SK-N-DZ (cell line): ENCODE data around the gene ELFN2.
"Not testable (repeated sequence)": the region's sequence is repeated elsewhere in the genome, so short reads cannot be mapped to it uniquely, and the experiment has no call there.

Source experiments
- DNase-seq: peaks from one replicate; pipeline ENCODE4 v3.0.0-alpha.2; 2015; ENCODE audit warnings: low spot score

ELFN2 gene

DNA sequence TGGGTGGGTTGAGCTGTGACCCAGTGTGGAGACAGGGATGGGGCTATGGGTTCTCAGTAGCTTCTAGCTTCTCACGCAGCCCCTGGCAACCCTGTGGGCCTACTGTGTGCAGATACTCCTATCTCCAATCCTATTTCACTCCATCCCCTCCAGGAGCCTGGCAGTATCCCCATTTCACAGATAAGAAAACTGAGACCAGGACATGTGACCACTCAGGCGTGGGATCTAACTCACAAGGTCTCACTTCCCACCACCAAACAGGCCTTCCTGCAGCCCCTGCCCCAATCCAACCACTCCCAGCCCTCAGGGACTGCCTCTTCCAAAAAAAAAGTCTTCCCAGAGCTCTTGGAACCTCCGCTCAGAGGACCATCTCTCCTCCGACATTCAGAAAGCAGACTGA is 15.6 kb downstream of the ELFN2 start:
- DNase-seq: no peak

DNA sequence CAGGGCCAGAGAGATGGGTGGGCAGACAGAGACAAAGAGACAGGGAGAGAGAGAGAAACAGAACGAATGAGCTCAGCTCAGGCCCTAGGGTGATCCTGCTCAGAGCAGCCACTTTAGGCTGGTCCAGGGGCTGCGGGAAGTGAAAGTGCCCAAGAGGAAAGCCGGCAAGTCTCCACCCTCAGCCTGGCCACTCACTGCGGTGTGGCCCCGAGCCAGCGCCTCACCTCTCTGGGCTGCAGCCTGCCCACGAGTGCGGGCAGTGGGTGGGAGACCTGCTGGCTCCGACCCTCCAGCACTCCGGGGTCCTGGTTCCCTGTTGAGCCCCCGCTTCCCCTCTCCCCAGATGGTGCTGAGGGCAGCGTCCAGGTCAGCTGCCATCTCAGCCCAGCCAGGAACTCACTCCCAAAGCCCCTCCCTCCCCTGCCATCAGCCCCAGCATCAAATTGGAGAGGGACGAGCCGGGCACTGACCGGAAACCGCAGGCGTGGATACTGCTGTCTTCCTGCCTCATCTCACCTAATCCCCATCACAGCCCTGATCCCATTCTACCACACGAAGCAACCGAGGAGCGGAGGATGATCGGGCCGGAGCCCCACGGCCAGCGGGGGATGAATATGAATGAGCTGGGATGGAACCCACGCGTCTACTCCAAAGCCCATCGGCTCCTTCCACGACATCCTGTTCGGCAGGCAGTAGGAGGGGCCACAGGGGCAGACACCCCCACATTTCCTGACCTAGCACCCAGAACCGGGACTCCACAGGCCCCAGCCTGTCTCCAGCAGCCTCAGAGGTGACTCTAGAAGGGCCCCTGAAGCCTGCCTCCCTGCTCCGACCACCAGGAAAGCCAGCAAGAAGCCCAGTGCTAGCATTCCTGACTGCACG is 16.9 kb downstream of the ELFN2 start:
- DNase-seq: no peak

DNA sequence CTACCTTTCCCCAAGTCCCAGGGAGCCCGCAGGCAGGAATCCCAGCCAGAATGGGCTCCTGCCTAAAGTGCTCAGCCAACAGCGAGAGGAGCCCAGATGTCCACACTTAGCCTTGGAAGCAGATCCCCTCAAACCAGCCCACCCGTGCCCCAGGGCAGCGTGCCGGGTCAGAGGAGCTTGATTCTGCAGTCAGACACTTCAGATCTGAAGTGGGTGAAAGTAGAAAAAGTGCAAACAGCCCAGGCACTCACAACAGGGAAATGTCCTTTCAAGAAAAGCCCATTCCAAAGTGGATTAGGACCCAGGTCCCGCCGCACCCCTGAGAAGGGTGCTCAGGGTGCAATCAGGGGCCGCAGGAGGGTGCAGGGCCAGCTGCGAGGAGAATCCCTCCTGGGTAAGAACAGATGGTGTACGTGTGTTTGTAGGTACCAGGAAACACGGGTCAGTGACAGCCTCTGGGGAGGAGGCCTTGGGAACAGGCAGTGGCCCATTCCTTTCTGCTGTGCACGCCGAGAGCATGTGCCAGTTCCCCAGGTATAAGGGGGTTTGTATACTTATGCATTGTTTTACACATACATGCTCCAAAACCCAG is 17.7 kb downstream of the ELFN2 start:
- no peak for DNase-seq

DNA sequence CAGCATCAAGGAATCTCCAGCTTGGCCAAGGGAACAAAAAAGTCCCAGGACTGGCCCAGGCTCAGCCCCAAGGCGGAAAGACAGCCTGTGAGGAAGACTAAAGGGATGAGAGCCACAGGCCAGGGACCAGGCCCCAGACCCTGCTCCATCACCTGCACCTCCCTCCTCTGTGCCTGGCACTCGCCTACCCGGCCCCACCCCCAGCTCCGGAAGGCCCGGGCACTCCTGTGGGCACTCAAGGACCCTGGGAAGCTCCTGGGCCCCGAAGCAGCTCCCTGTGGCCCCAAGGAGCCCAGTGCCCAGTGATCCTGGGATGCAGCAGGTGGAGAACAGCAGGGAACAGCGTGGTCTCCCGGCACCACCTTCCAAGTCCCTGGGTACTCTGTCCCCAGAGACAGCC is 18.2 kb downstream of the ELFN2 start:
- no peak for DNase-seq

DNA sequence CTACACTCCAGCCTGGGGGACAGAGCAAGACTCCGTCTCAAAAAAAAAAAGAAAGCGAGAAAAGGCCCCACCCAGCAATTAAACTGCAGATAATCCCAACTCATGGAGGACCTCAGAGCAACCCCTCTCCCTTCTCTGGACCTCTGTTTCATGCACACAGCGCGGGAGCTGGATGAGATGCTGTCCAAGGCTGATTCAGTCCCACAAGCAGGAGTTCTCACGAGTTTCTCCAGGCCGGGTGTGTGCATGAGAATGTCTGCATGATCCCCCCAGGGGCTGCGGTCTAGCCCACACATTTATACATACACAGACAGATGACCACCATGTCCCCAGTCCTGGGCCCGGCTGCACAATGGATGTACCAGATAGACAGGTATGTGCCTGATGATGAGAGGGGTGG is 19.4 kb downstream of the ELFN2 start:
- no peak for DNase-seq

DNA sequence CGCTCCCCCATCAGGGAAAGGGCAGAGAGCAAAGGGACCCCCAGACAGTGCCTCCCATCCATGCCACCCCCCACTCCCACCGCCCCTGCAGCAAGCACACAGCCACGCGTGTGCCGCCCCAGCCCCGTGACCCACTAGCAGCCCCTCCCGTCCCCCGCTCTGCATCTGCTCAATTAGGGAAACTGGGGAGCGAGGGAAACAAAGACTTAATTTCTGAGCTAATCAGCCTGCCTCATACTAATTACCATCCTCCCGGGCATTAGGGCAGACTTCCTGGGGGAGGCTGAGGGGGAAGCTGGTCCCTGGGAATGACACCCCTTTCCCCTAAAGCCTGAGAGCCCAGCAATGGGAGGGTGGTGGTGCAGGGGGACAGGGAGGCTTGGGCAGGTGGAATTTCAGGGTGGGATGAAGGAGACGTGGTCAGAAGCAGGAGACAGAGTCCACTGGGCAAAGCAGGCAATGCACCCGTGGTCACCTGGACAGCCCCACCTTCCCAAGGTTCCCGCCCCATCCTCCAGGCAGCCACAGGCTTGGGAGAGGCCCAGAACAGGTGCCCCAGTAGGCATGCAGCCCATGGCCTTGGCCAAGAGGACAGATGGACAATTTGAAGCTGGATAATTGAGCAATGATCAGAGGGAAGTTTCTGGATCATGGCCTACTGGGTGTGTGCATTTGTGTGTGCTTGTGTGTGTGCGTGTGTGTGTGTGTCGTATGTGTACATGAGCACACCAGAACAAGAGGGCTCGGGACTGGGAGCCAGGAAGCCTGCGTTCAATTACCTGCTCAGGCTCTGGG is 20.6 kb downstream of the ELFN2 start:
- no peak for DNase-seq

DNA sequence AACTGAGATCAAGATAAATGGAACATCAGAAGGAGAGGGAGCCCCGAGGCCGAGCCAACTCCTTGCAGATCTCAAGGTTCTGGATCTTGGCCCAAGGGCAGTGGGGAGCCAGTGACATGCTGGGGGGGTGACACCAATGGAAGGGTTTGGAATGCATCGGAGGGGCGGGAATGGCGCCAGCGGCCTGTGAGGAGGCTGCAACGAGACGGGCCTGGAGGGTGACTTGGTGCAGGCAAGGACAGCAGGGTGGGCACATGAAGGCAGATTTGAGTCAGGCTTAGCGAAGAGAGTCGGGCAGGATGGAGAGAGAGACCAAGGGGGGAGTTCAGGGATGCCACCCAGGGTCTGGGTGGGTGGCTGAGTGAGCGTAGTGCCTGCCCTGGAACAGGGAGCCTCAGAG is 23.2 kb downstream of the ELFN2 start:
- no peak for DNase-seq

DNA sequence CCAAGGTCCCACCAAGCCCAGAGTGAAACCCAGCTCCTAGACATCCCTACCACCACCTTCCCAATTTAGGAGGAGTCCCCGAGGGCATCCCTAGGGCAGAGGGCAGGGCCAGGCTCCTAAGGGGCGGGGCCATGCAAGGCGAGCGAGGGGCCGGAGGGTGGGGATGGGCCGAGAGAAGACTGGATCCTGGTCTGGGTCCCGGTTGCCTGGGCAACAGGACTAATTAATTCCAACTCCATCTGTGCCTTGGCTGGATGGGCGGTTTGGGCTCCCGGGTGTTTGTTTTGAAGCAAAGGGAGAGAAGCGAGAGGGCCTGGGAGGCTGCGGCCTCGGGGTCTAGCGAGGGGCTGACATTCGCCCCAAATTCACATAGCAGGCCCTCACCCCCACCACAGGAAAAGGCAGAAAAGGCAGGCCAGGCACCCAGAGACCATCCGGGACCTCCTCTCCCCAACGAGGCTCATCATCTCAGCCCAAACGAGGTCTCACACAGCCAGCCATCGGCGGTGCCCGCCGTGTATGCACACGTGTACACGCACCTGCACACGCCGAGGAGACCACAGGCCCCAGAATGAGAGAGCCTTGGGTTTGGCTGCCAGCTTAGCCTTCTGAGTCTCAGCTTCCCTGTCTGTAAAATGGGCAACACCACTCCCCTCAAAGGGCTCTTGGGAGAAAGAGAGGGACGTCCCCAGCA is 23.9 kb downstream of the ELFN2 start:
- DNase-seq: peak; percentile 17

DNA sequence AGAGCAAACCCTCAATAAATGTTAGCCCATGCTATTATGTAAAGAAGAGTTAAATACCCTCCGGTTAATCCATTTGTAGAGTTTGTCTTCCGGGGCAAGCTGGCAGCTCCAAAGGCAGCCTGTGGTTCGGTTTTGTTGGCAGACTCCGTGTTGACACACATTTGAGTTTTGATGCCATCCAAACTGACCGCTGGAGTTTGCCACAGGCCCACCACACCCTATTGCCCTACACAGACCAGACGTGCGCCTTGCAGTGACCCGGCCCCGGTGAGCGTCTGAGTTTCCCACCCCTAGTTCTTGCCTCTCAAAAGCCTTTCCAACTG is 25.1 kb downstream of the ELFN2 start:
- no peak for DNase-seq

DNA sequence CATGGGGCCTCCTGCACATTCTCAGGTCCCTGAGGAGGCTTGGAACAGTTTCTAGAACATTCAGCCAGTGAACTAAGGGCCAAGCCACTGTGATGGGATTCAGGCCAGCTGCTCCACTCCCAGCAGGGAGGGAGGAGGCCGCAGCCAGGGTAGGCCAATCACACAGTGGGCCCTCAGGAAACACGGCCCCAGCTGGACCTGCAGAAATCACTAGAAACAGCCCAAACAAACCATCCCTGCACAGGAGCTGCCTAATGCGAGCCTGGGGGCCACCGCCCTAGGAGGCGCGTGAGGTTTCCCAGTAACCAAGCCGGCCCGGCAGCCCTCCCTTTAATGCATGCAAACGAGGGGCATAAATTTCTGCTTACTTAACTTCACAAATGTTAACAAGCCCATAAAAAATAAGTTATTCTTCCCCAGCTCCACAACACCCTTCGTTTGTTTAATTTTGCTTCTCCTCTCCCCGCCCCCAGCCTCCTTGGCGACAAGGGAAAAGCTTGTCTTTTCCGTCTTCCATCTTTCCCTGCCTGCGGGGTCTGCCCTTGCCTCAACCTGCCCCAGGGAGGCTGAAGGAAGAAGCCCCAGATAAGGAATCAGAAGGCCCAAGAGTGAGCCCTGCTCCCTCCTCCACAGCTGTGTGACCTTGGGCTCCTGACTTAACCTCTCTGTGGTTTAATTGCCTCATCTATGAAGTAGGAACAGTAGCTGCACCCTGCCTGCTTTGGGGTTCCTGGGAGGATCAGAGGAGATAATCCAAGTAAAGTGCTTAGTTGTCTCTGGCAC is 25.7 kb downstream of the ELFN2 start:
- no peak for DNase-seq

DNA sequence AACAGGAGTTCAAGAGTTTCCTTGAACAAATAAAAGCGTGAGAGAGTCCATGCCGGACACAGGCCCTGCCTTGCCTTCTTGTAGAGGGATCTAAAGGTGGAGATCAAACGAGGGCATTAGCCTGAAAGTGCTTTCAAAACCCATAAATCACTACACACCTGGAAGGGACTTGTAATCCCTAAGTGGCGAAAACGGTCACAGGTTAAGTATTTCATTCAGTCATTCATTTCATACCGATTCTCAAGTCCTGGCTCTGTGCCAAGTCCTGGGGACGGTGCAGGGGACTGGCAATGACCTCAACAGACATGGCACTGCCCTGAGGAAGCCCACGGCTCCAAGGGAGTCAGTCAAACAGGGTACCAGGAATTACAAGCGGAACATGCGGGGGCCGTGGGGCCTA is 26.6 kb downstream of the ELFN2 start:
- DNase-seq: no peak

DNA sequence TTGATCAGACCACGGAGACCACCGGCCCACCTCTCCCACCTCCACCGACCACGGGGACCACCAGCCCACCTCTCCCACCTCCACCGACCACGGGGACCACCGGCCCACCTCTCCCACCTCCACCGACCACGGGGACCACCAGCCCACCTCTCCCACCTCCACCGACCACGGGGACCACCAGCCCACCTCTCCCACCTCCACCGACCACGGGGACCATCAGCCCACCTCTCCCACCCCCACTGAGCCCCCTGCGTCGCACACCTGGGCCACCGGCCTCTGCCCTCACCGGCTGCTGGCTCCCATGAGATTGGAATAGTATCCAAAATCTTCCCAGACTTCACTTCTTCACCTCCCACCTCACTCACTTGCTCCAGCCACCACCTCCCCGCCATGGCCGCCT is 27.8 kb downstream of the ELFN2 start:
- not testable (repeated sequence) for DNase-seq

DNA sequence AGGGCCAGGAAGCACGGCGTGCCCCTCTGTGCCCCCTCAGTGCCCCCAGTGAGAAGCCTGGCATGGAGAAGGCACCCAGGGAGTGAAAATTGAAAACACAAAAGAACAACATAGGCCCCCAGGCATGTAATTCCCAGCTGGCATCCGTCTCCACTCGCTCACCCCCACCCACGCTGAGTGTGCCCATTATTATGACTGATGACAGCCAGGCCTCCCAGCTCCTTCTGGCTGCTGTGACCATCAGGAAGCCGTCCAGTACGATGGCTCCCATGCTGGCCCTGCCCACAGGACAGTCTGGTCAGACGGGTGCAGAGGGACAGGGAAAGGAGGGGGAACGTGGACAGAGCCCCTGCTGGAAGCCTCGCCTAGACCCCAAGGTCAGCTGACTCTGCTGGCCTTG is 30.1 kb downstream of the ELFN2 start:
- no peak for DNase-seq

DNA sequence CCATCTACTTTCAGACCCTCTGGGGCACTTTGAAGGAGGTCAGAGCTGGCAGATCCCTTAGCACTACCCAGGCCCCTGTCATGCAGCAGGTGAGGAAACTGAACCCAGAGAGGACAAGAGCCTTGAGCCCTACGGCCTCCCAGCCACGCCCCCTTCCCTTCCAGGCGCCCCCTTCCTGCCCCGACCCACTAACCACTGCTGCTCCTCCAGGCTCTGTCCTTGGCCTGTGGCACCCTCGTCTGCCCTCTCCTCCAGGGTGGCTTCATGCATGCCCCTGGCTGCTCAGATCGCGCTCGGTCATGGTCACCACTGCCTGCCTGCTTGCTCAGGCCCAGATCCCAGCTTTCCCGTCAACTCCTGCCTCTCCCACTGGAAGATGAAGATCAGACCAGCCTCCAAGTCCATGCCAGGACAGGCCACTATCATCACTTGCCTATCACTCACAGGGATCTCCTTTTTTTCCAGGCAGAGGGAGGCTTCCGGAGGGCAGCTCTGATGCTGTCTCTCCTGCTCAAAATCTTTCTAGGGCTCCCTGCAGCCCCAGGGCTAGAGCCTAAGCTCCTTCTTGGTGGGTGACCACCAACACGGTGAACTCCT is 30.7 kb downstream of the ELFN2 start:
- DNase-seq: no peak

DNA sequence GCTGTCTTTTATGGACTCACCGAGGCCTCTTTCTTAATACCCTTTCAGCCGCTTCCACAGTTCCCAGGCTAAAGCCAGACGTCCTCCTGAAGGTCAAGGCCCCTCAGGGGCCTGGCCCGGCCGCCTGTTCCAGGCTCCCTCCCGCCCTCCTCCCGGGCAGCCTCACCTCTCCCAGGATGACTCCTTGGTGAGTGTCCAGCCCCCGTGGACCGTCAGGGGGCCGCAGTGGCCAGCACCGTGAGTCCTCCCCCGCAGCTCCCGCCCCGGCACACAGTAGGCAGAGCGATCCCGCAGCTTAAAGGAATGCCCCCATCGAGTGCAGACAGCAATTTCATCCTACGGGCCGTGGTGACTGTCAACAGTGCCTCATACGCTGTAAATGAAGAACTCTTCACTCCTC is 32.9 kb downstream of the ELFN2 start:
- DNase-seq: no peak

DNA sequence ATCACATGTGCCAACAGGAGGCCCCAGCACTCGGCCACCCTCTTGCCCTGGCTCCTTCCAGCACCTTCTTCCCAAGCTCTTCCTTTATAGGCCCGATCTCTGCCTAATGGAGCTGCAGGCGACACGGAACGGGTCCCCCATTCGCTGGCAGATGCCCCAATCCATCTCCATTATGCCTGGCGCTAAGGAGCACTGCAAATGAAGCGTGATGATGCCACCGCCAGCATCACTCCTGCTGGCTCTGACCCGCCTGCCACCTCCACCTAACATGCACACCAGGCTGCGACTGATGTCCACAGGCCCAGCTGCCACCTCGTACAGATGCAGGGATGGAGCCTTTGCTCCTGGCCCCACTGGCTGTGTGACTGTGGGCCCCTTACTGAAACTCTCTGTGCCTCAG is 33.5 kb downstream of the ELFN2 start:
- DNase-seq: no peak

DNA sequence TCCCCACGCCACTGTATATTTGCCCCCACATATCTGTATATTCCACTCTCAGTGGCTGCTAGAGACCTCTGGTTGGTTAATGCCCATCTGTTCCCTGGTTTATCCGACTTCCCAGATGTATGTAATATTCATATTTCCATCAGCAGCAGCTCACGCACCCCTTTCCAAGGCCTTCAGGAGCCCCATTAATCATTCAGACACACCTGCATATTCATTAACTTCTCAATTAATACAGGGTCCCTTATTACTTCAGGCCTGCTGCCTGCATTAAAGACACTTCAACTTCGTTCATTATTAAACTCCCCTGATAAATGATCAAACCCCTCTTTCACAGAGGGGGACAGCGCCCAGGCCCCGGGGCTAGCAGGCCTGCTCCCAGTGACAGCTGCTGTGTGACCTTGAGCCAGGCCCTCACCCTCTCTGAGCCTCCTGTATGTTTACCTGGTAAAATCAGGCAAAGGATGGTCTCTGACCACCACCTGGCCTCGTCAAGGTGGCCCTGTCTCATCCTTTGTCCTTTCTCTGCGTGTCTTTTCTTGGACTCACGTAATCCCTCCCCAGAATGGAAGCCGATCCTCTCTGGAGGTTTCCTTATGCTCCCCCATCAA is 34.5 kb downstream of the ELFN2 start:
- DNase-seq: no peak

DNA sequence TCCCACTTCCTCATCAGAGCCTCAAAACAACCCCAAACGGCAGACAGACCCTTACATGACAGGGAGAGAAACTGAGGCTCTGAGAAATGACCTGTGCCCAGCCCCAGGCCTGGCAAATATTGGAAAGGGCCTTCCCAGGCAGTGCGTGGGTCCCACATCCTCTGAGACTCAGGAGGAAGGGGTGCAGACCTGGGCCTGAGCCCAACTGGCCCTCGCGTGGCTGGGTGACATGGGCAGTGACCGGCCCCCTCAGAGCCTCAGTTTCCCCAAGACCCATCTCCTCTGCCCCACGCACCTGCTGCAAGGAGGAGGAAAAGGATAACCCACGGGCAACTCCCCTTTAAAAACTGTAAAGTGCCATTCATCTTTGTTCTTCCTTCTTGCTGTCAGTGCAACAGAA is 35.6 kb downstream of the ELFN2 start:
- no peak for DNase-seq

DNA sequence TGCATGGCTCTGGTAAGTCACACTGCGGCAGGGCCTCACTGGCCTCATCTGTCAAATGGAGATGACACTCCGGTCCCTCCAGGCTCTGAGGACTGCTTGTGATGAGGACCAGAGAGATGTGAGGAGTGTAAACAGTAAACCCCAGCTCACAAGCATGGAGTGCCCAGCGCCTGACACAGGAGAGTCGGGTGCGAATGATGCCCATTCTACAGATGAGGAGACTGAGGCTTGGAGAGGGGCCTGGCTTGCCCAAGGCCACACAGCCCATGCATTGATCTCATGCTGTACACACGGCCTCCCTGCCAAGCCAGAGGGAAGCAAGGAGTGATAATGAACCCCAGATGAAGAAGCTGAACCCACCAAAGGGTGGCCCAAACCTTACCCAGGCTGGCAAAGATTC is 37.2 kb downstream of the ELFN2 start:
- no peak for DNase-seq

DNA sequence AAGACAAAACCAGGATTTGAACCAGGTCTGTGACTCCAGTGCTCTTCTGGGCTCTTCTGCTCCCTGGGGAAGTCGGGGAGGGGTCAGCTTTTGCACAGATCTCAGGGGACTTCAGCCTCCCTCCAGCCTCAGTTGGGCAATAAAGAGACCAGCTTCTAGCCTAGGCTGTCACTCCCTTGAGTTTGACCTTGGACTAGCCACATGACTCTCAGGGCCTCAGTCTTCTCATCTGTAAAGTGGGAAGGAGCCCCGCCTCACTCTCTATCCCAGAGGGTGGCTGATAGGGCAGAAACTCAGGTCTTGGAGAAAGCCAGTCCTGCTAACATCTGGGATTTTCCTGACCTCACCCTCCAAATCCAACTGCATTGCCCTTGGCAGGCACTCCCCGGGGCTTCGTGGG is 38.7 kb downstream of the ELFN2 start:
- DNase-seq: no peak

DNA sequence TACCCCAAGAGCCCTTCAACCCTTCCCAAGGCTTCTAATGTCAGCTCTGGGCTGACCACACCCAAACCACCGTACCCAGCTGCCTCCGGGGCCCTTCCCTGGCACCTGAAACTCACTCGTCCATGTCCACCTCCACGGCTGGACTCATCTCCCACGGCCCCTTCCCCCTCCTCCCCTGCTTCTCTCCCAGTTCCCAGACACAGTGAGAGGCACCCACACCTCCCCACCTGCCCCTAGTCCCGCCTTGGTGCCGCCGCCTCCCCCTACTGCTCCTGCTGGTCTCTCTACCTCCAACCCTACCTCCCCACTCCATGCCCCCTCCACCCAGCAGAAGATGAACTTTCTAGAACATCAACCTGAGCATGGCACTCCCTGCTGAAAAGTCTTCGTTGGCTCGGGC is 39.5 kb downstream of the ELFN2 start:
- no peak for DNase-seq
